ENCODE measurements around the gene PRR30. TPM values are rescaled to one million over a fixed set of nuclear protein-coding genes. Genes with fewer than 3 reads are reported as not detected.

Gene PRR30
- total and polyA plus RNA-seq, 12 donors = not detected

GRCh38 chr2:27147935-27148334 lies 8.7 kb upstream of the PRR30 start:
- DNase-seq = no peak
- TF ChIP-seq POLR2A (IDR thresholded peaks at IDR 0.05) (no peak), CTCF (IDR thresholded peaks at IDR 0.05) (no peak)
- no peaks in the 10 kb centered on the region for H3K9me3 ChIP-seq (replicated peaks in 1 of 3)
- no peaks in the 10 kb centered on the region for H3K36me3 ChIP-seq (replicated peaks in 1 of 2)
- intact Hi-C loops (cut with DNase I) = no loop called here
- H3K27me3 ChIP-seq = no peaks in the 10 kb centered on the region
- 86 to 91% (median 88%) methylated on average over 8 of the region's 8 CpGs for WGBS, 4 donors
- no peak overlapping the region for H3K27ac ChIP-seq
- no peaks in the 10 kb centered on the region for H3K4me1 ChIP-seq (replicated peaks in 1 of 2)
- H3K4me3 ChIP-seq = no peak overlapping the region

GRCh38 chr2:27145682-27146081 lies 6.5 kb upstream of the PRR30 start:
- TF ChIP-seq CTCF (IDR thresholded peaks at IDR 0.05) (no peak), POLR2A (IDR thresholded peaks at IDR 0.05) (no peak)
- Histone ChIP-seq H3K27ac (no peak overlapping the region), H3K4me1 (replicated peaks in 1 of 2) (no peaks in the 10 kb centered on the region), H3K36me3 (replicated peaks in 1 of 2) (no peaks in the 10 kb centered on the region), H3K27me3 (no peaks in the 10 kb centered on the region), H3K9me3 (replicated peaks in 1 of 3) (no peaks in the 10 kb centered on the region), H3K4me3 (no peak overlapping the region)
- 86 to 90% (median 89%) methylated on average over 2 of the region's 2 CpGs for WGBS, 4 donors
- no peak for DNase-seq
- intact Hi-C loops (cut with DNase I) = no loop called here

GRCh38 chr2:27143285-27143684 lies 4.1 kb upstream of the PRR30 start:
- Histone ChIP-seq H3K27ac (no peak overlapping the region), H3K9me3 (replicated peaks in 1 of 3) (no peaks in the 10 kb centered on the region), H3K27me3 (no peaks in the 10 kb centered on the region), H3K4me1 (replicated peaks in 1 of 2) (no peaks in the 10 kb centered on the region), H3K36me3 (replicated peaks in 1 of 2) (no peaks in the 10 kb centered on the region), H3K4me3 (no peak overlapping the region)
- TF ChIP-seq POLR2A (IDR thresholded peaks at IDR 0.05) = no peak
- intact Hi-C loops (cut with DNase I) = no loop called here
- no peak for DNase-seq
- 77 to 88% (median 82%) methylated on average over 1 of the region's 1 CpG for WGBS, 4 donors

GRCh38 chr2:27138111-27138510 lies 1.1 kb downstream of the PRR30 start:
- Histone ChIP-seq H3K4me3 (no peak overlapping the region), H3K27me3 (no peaks in the 10 kb centered on the region), H3K27ac (no peak overlapping the region), H3K36me3 (replicated peaks in 1 of 2) (no peaks in the 10 kb centered on the region), H3K4me1 (replicated peaks in 1 of 2) (peaks cover 7% of the 10 kb centered on the region in 2 donors), H3K9me3 (replicated peaks in 1 of 3) (no peaks in the 10 kb centered on the region)
- WGBS, 4 donors = 68 to 80% (median 75%) methylated on average over 7 of the region's 7 CpGs
- DNase-seq = no peak
- TF ChIP-seq POLR2A (IDR thresholded peaks at IDR 0.05) (no peak), CTCF (IDR thresholded peaks at IDR 0.05) (no peak)
- intact Hi-C loops (cut with DNase I) = no loop called here

GRCh38 chr2:27137322-27137935 lies 1.8 kb downstream of the PRR30 start:
- peaks cover 8 to 14% of the 10 kb centered on the region in 2 donors for H3K4me1 ChIP-seq (replicated peaks in 1 of 2)
- no peaks in the 10 kb centered on the region for H3K9me3 ChIP-seq (replicated peaks in 1 of 3)
- 91 to 93% (median 92%) methylated on average over 15 to 21 of the region's 21 CpGs for WGBS, 4 donors
- no peaks in the 10 kb centered on the region for H3K27me3 ChIP-seq
- intact Hi-C loops (cut with DNase I) = no loop called here
- no peak for DNase-seq
- no peak overlapping the region for H3K4me3 ChIP-seq
- TF ChIP-seq POLR2A (IDR thresholded peaks at IDR 0.05) = no peak
- TF ChIP-seq CTCF (IDR thresholded peaks at IDR 0.05) = no peak
- H3K27ac ChIP-seq = no peak overlapping the region
- H3K36me3 ChIP-seq (replicated peaks in 1 of 2) = peaks cover 0 to 3% of the 10 kb centered on the region in 2 donors
